Pancreas (tissue), 10 donors: ENCODE measurements around the gene SYNGR1. TPM values are rescaled to one million over a fixed set of nuclear protein-coding genes. Genes with fewer than 3 reads are reported as not detected.

Source experiments
- ATAC-seq, 4 donors: fragments of 200-7000 bp; cut with Tn5 transposase; one replicate each; pipeline versions ENCODE4 v1.8.0 to v1.9.1; 2020; ENCODE audit warnings: mild to moderate bottlenecking in 4 of 4, moderate library complexity in 4 of 4
- DNase-seq, 6 donors: peaks; one replicate each; pipeline ENCODE4 v3.0.0-alpha.2; 2020
- FAIRE-seq: peaks from 2 replicates; lab custom pipeline; 2012; peaks lifted over from hg19 to GRCh38; lab: Jason Lieb, UNC
- H3K27ac ChIP-seq, 4 donors: fragments of 200-600 bp; sonication (generic); 1 replicate in 3 of 4; 2 replicates in 1 of 4; pipeline versions ENCODE4 v1.5.0 to v1.8.0; 2020
- H3K27me3 ChIP-seq, 4 donors: fragments of 200-600 bp; one replicate each; pipeline ENCODE4 v1.8.0; 2021
- H3K36me3 ChIP-seq, 3 donors: fragments of 200-600 bp; sonication (generic) in 1 of 3; one replicate each; pipeline versions ENCODE4 v1.5.0 to v1.8.0; 2020 to 2021
- H3K4me1 ChIP-seq, 3 donors: fragments of 200-600 bp; one replicate each; pipeline ENCODE4 v1.8.0; 2021
- H3K4me3 ChIP-seq, 4 donors: fragments of 200-600 bp; sonication (generic) in 2 of 4; one replicate each; pipeline versions ENCODE4 v1.5.0 to v1.8.0; 2020 to 2021
- H3K9me3 ChIP-seq, 4 donors: fragments of 200-600 bp; one replicate each; pipeline ENCODE4 v1.8.0; 2021
- CTCF ChIP-seq, 4 donors: fragments of 200-600 bp; sonication (generic) in 3 of 4; IDR thresholded peaks; one replicate each; pipeline versions ENCODE4 v1.5.0 to v1.8.0; 2021; ENCODE audit warnings: antibody characterized with exemption in 4 of 4
- WGBS, 2 donors: extraction: QIAGEN DNeasy Blood & Tissue Kit; methylation state at CpG; one replicate each; pipeline ENCODE4 v1.1.7; 2013; 5-methylcytosine and 5-hydroxymethylcytosine counted together
- intact Hi-C, 3 donors: fragments of 100-400 bp; cut with DNase I; formaldehyde crosslinking; loops; one replicate each; pipeline versions ENCODE4 v1.11.1 to v1.14.2; 2022
- polyA plus RNA-seq, 2 donors: library from polyadenylated mRNA; stranded (reverse); fragments of 200-250 nt; gene quantifications; one replicate each; pipeline ENCODE4 v1.2.3, GENCODE V29; 2013
- total RNA-seq, 6 donors: library from RNA; stranded (reverse); fragmentation: NEBNext Ultra II Directional in 4 of 6; extraction: Animal tissue kit (Norgen Biotek cat#: 25700) in 4 of 6; gene quantifications; one replicate each; pipeline versions ENCODE4 v1.2.1 to v1.2.4, GENCODE V29; 2021 to 2023
- donor health status: healthy with polysubstance abuse.
- donor health status: DM: no; HTN: no; CAD: no; lungs with moderate emphysema.
- donor health status: DM: no; HTN: no; CAD: no.
- donor health status: control.
- donor health status: control.
- donor health status: Bipolar disorder and iron deficiency.
- donor health status: DM: yes; HTN: yes; CAD: no.
- donor health status: DM: no; HTN: no; CAD: no.
- donor health status: DM: no; HTN: no; CAD: no.
- donor health status: DM: yes; HTN: yes; CAD: no.

SYNGR1 gene
- total and polyA plus RNA-seq, 8 donors = 12.2 to 26.8 (median 16.5) TPM

DNA sequence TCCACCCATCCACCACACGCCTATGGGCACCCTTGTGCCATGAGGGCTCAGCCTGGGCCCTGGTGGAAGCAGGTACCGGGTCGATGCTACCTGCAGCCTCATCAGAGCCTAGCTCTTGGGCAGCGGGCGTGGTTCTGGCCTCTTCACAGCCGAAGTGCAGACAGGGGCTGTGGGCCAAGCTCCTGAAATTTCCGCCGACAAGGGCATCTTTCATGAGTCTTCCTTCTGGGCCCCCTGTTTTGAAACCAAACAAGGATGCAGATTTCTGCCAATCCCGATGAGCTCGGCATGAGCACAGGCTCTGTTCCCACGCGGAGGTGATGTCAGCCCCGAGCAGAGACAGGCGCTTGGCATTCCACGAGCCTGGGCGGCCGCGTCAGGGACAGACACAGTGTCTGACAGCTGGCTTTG lies 84.5 kb downstream of the SYNGR1 start:
- no peak overlapping the region for H3K27ac ChIP-seq
- ATAC-seq = no peak
- intact Hi-C loops = no loop called here
- H3K4me3 ChIP-seq = no peak overlapping the region
- no peaks in the 10 kb centered on the region for H3K27me3 ChIP-seq
- DNase-seq = peak in 2 of 6 donors; percentile 11 to 52
- peaks cover 0 to 5% (median 3%) of the 10 kb centered on the region in 3 donors for H3K4me1 ChIP-seq
- FAIRE-seq = no peak
- WGBS, 2 donors = 83 to 84% methylated on average over 18 of the region's 18 CpGs
- TF ChIP-seq CTCF (IDR thresholded peaks at IDR 0.05) = no peak
- H3K36me3 ChIP-seq = peaks cover 0 to 26% (median 0%) of the 10 kb centered on the region in 3 donors
- H3K9me3 ChIP-seq = no peaks in the 10 kb centered on the region

DNA sequence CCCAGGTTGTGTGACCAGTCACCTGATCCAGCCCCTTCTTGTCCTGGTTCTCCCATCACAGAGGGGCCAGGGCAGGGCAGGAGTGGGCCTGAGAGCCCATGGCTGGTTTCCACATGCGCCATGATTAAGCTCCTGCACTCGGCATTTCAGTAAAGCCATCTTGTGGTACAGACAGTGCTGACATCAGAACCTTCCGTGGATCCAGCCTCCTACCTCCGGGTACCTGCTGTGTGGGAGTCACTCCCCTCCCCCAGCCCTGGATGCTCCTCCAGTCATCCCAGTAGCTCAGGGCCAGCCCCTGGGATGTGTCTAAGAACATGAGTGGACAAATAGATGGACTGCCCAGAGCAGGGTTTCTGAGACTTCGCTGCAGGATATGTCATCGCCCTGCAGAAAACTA lies 84.9 kb downstream of the SYNGR1 start:
- no peaks in the 10 kb centered on the region for H3K27me3 ChIP-seq
- intact Hi-C loops = no loop called here
- no peaks in the 10 kb centered on the region for H3K9me3 ChIP-seq
- peaks cover 0 to 5% (median 3%) of the 10 kb centered on the region in 3 donors for H3K4me1 ChIP-seq
- DNase-seq (peak in 2 of 6 donors; percentile 4 to 26), FAIRE-seq (no peak), ATAC-seq (no peak)
- H3K36me3 ChIP-seq = peaks cover 0 to 23% (median 0%) of the 10 kb centered on the region in 3 donors
- WGBS, 2 donors = 77 to 81% methylated on average over 6 of the region's 6 CpGs
- no peak for TF ChIP-seq CTCF (IDR thresholded peaks at IDR 0.05)
- no peak overlapping the region for H3K4me3 ChIP-seq
- no peak overlapping the region for H3K27ac ChIP-seq

Other genes with a start within 250 kb of the SYNGR1 start
- gene CBX7, start 197.3 kb upstream of the SYNGR1 start, total RNA-seq = 10 to 100 TPM; 17.2 to 28.8 (median 22.3) TPM
- 10 to 100 TPM; 28.7 to 44.0 TPM for gene CBX7, start 197.3 kb upstream of the SYNGR1 start, polyA plus RNA-seq
- gene PDGFB, start 105.0 kb upstream of the SYNGR1 start, total RNA-seq = 10 to 100 TPM in 1 of 6 donors, 1 to 10 TPM in 5; 2.7 to 12.1 (median 4.4) TPM
- 1 to 10 TPM; 4.0 to 4.7 TPM for gene PDGFB, start 105.0 kb upstream of the SYNGR1 start, polyA plus RNA-seq
- 1,000 to 10,000 TPM; 1,199 to 2,601 (median 1,706) TPM for gene RPL3, start 30.4 kb upstream of the SYNGR1 start, total RNA-seq
- gene RPL3, start 30.4 kb upstream of the SYNGR1 start, polyA plus RNA-seq = 1,000 to 10,000 TPM; 1,506 to 2,659 TPM
- 10 to 100 TPM in 5 of 6 donors, 1 to 10 TPM in 1; 8.4 to 16.9 (median 15.1) TPM for gene TAB1, start 49.8 kb downstream of the SYNGR1 start, total RNA-seq
- gene TAB1, start 49.8 kb downstream of the SYNGR1 start, polyA plus RNA-seq = 10 to 100 TPM; 13.5 to 16.7 TPM
- 1 to 10 TPM; 1.6 to 4.2 (median 2.5) TPM for gene MGAT3, start 107.0 kb downstream of the SYNGR1 start, total RNA-seq
- gene MGAT3, start 107.0 kb downstream of the SYNGR1 start, polyA plus RNA-seq = 1 to 10 TPM; 1.5 to 1.9 TPM
- 10 to 100 TPM in 5 of 6 donors, 1 to 10 TPM in 1; 8.8 to 15.1 (median 12.7) TPM for gene MIEF1, start 152.3 kb downstream of the SYNGR1 start, total RNA-seq
- 1 to 10 TPM; 6.3 TPM for gene MIEF1, start 152.3 kb downstream of the SYNGR1 start, polyA plus RNA-seq
- gene ATF4, start 170.6 kb downstream of the SYNGR1 start, total RNA-seq = 100 to 1,000 TPM; 155 to 472 (median 217) TPM
- 100 to 1,000 TPM; 418 to 423 TPM for gene ATF4, start 170.6 kb downstream of the SYNGR1 start, polyA plus RNA-seq
- gene RPS19BP1, start 182.8 kb downstream of the SYNGR1 start, total RNA-seq = 10 to 100 TPM; 25.9 to 50.8 (median 33.7) TPM
- 100 to 1,000 TPM; 113 to 117 TPM for gene RPS19BP1, start 182.8 kb downstream of the SYNGR1 start, polyA plus RNA-seq
- gene CACNA1I, start 220.8 kb downstream of the SYNGR1 start, total RNA-seq = under 1 TPM; 0.04 to 0.09 (median 0.06) TPM
- under 1 TPM; 0.15 to 0.21 TPM for gene CACNA1I, start 220.8 kb downstream of the SYNGR1 start, polyA plus RNA-seq